Keratinocyte (primary cell): ENCODE data around the gene CDH8. TPM values are rescaled to one million over a fixed set of nuclear protein-coding genes. Genes with fewer than 3 reads are reported as not detected.

Source experiments
- DNase-seq: peaks from one replicate; pipeline ENCODE4 v3.0.0-alpha.2; 2011; ENCODE audit warnings: low read depth, missing footprints, low spot score
- FAIRE-seq: peaks from 2 replicates; lab custom pipeline; 2011; peaks lifted over from hg19 to GRCh38; lab: Jason Lieb, UNC
- H2AFZ ChIP-seq: 2 replicates; pipeline ENCODE4 v1.6.0; 2012; ENCODE audit warnings: low read length, control low read depth, inconsistent platforms; ENCODE audit not compliant: control insufficient read depth
- H3K27ac ChIP-seq: 2 replicates; pipeline ENCODE4 v1.5.1; 2011; ENCODE audit warnings: low read length; ENCODE audit not compliant: control insufficient read depth, insufficient read depth
- H3K27me3 ChIP-seq: 3 replicates; pipeline ENCODE4 v1.6.0; 2011; ENCODE audit warnings: low read length; ENCODE audit not compliant: control insufficient read depth, insufficient read depth; ENCODE audit errors: extremely low read depth
- H3K36me3 ChIP-seq, 2 experiments: 2 replicates in 1 of 2; 3 replicates in 1 of 2; pipeline ENCODE4 v1.5.1; 2011; ENCODE audit warnings: low read length in 2 of 2, mild to moderate bottlenecking in 1 of 2; ENCODE audit not compliant: control insufficient read depth in 2 of 2, insufficient read depth in 2 of 2; ENCODE audit errors: extremely low read depth in 1 of 2
- H3K4me1 ChIP-seq: 3 replicates; pipeline ENCODE4 v1.5.1; 2011; ENCODE audit warnings: low read length; ENCODE audit not compliant: control insufficient read depth, insufficient read depth; ENCODE audit errors: extremely low read depth
- H3K4me2 ChIP-seq: 3 replicates; pipeline ENCODE4 v1.6.0; 2011; ENCODE audit warnings: low read depth, low read length; ENCODE audit not compliant: control insufficient read depth, insufficient read depth; ENCODE audit errors: extremely low read depth
- H3K4me3 ChIP-seq, 3 experiments: fragments of 200-600 bp in 1 of 3; sonication (generic) in 1 of 3; 2 replicates in 2 of 3; 3 replicates in 1 of 3; pipeline ENCODE4 v1.5.1; 2011 to 2016; ENCODE audit warnings: low read length in 3 of 3, mild to moderate bottlenecking in 3 of 3, control low read depth in 2 of 3, inconsistent platforms in 1 of 3, low read depth in 1 of 3, mixed read lengths in 1 of 3, mixed run types in 1 of 3, moderate library complexity in 1 of 3; ENCODE audit not compliant: control insufficient read depth in 2 of 3, insufficient read depth in 2 of 3; ENCODE audit errors: extremely low read depth in 1 of 3
- H3K79me2 ChIP-seq: 2 replicates; pipeline ENCODE4 v1.6.0; 2012; ENCODE audit warnings: low read length; ENCODE audit not compliant: control insufficient read depth, insufficient read depth
- H3K9ac ChIP-seq: 3 replicates; pipeline ENCODE4 v1.6.0; 2011; ENCODE audit warnings: low read length; ENCODE audit not compliant: control insufficient read depth, insufficient read depth; ENCODE audit errors: extremely low read depth
- H3K9me1 ChIP-seq: 3 replicates; pipeline ENCODE4 v1.6.0; 2011; ENCODE audit warnings: low read length; ENCODE audit not compliant: control insufficient read depth, insufficient read depth; ENCODE audit errors: extremely low read depth
- H3K9me3 ChIP-seq: 2 replicates; pipeline ENCODE4 v1.5.1; 2012; ENCODE audit warnings: low read depth, low read length; ENCODE audit not compliant: control insufficient read depth
- H4K20me1 ChIP-seq: 3 replicates; pipeline ENCODE4 v1.6.0; 2011; ENCODE audit warnings: low read length; ENCODE audit not compliant: control insufficient read depth, insufficient read depth; ENCODE audit errors: extremely low read depth
- CTCF ChIP-seq, 3 experiments: IDR thresholded peaks in 1 of 3; conservative IDR thresholded peaks in 1 of 3; optimal IDR thresholded peaks in 1 of 3; 2 replicates in 2 of 3; 3 replicates in 1 of 3; pipeline versions ENCODE3 to v1.5.1; 2011; ENCODE audit warnings: low read length in 3 of 3, mild to moderate bottlenecking in 3 of 3, moderate library complexity in 2 of 3, control low read depth in 1 of 3, inconsistent platforms in 1 of 3; ENCODE audit not compliant: insufficient read depth in 2 of 3; ENCODE audit errors: extremely low read depth in 1 of 3
- EZH2 ChIP-seq: IDR thresholded peaks from one replicate; pipeline ENCODE4 v1.6.1; 2012; ENCODE audit warnings: inconsistent platforms, mild to moderate bottlenecking, low read length, moderate library complexity
- dilution Hi-C: fragments of 300-500 bp; cut with MboI; formaldehyde crosslinking; loops from one replicate; pipeline ENCODE4 v1.7.0; 2020; ENCODE audit warnings: low sequenced_read_pairs; ENCODE audit not compliant: extremely low pct_ligation_motif_present
- polyA plus RNA-seq, 5 experiments: library from polyadenylated mRNA; depleted of rRNA in 3 of 5; stranded (reverse) in 3 of 5; stranded (forward) in 1 of 5; unstranded in 1 of 5; fragments of >200 nt; gene quantifications; 1 replicate in 1 of 5; 2 replicates in 3 of 5; 3 replicates in 1 of 5; pipeline versions ENCODE4 v1.2.1 to v1.2.3, GENCODE V29; 2011 to 2012; ENCODE audit warnings: missing spikeins in 2 of 5, low read depth in 1 of 5, low replicate concordance in 1 of 5

Gene CDH8
- polyA plus RNA-seq, 1 donor (not counting 4 experiments of a cell fraction or from before 2014, with no cell fraction given), result 0.18 TPM

- FAIRE-seq (no peak), DNase-seq (no peak)
- TF ChIP-seq CTCF (optimal IDR thresholded peaks at IDR 0.05 in 1 of 3, IDR thresholded peaks at IDR 0.05 in 1 of 3, conservative IDR thresholded peaks at IDR 0.05 in 1 of 3; ENCODE audit: extremely low read depth in 1 of 3, insufficient read depth in 2 of 3, low read length in 3 of 3), result no peak
- no peak for TF ChIP-seq EZH2
- Histone ChIP-seq H3K9me3 (no peaks in the 10 kb centered on the region), H3K79me2 (no peaks in the 10 kb centered on the region), H2AFZ (no peak overlapping the region), H3K9ac (no peak overlapping the region), H3K9me1 (no peaks in the 10 kb centered on the region), H3K27me3 (no peaks in the 10 kb centered on the region), H3K36me3 (no peaks in the 10 kb centered on the region), H4K20me1 (no peaks in the 10 kb centered on the region), H3K4me2 (no peak overlapping the region), H3K4me1 (no peaks in the 10 kb centered on the region), H3K4me3 (no peak overlapping the region), H3K27ac (no peak overlapping the region)
- dilution Hi-C loops, result no loop called here
Measured at GRCh38 chr16:61944004-61944403, 92.2 kb downstream of the CDH8 start.

- no peaks in the 10 kb centered on the region for H3K27me3 ChIP-seq
- no peaks in the 10 kb centered on the region for H3K36me3 ChIP-seq
- dilution Hi-C loops, result no loop called here
- H3K79me2 ChIP-seq, result no peaks in the 10 kb centered on the region
- no peak for FAIRE-seq
- H3K4me1 ChIP-seq, result no peaks in the 10 kb centered on the region
- no peak for DNase-seq
- H4K20me1 ChIP-seq, result no peaks in the 10 kb centered on the region
- no peaks in the 10 kb centered on the region for H3K9me3 ChIP-seq
- H2AFZ ChIP-seq, result no peak overlapping the region
- H3K9me1 ChIP-seq, result no peaks in the 10 kb centered on the region
- H3K9ac ChIP-seq, result no peak overlapping the region
- H3K4me3 ChIP-seq, result no peak overlapping the region
- no peak overlapping the region for H3K4me2 ChIP-seq
- no peak overlapping the region for H3K27ac ChIP-seq
- TF ChIP-seq CTCF (optimal IDR thresholded peaks at IDR 0.05 in 1 of 3, IDR thresholded peaks at IDR 0.05 in 1 of 3, conservative IDR thresholded peaks at IDR 0.05 in 1 of 3; ENCODE audit: extremely low read depth in 1 of 3, insufficient read depth in 2 of 3, low read length in 3 of 3), result no peak
- no peak for TF ChIP-seq EZH2
Measured at GRCh38 chr16:61940611-61941010, 95.6 kb downstream of the CDH8 start.
